Breast epithelium (tissue), 4 donors: ENCODE results near the gene RBM33. TPM values are rescaled to one million over a fixed set of nuclear protein-coding genes. Genes with fewer than 3 reads are reported as not detected.

ENCODE experiments used
- DNase-seq, 2 donors: peaks; one replicate each; pipeline ENCODE4 v3.0.0-alpha.2; 2019; ENCODE audit warnings: low spot score in 2 of 2
- H3K27ac ChIP-seq, 2 donors: fragments of 200-600 bp; sonication (generic) in 1 of 2; one replicate each; pipeline ENCODE4 v1.5.1; 2016 to 2019; ENCODE audit warnings: mild to moderate bottlenecking in 1 of 2
- H3K27me3 ChIP-seq, 2 donors: fragments of 200-600 bp; sonication (generic) in 1 of 2; one replicate each; pipeline versions ENCODE4 v1.5.1 to v1.6.0; 2017 to 2019; ENCODE audit warnings: control low read depth in 1 of 2, mild to moderate bottlenecking in 1 of 2
- H3K36me3 ChIP-seq: fragments of 200-600 bp; one replicate; pipeline ENCODE4 v1.5.1; 2019
- H3K4me1 ChIP-seq, 2 donors: fragments of 200-600 bp; sonication (generic); one replicate each; pipeline ENCODE4 v1.5.1; 2016 to 2019; ENCODE audit warnings: control low read depth in 1 of 2
- H3K4me3 ChIP-seq, 3 donors: fragments of 200-600 bp; sonication (generic); 1 replicate in 2 of 3; 2 replicates in 1 of 3; pipeline ENCODE4 v1.5.1; 2016 to 2019; ENCODE audit warnings: mild to moderate bottlenecking in 3 of 3, moderate library complexity in 2 of 3
- H3K9me3 ChIP-seq, 2 donors: fragments of 200-600 bp; sonication (generic) in 1 of 2; one replicate each; pipeline ENCODE4 v1.5.1; 2016 to 2019; ENCODE audit warnings: control low read depth in 1 of 2
- CTCF ChIP-seq, 3 donors: fragments of 450-650 bp; IDR thresholded peaks; one replicate each; pipeline ENCODE4 v1.5.1; 2016 to 2017; ENCODE audit warnings: antibody characterized with exemption in 3 of 3, mild to moderate bottlenecking in 3 of 3, moderate library complexity in 3 of 3
- POLR2A ChIP-seq: fragments of 450-650 bp; IDR thresholded peaks from one replicate; pipeline ENCODE4 v1.6.1; 2016; ENCODE audit warnings: antibody characterized with exemption, mild to moderate bottlenecking, moderate library complexity
- POLR2AphosphoS5 ChIP-seq, 3 donors: sonication (generic); formaldehyde crosslinking; IDR thresholded peaks; one replicate each; pipeline ENCODE4 v1.6.1; 2017; ENCODE audit warnings: antibody characterized with exemption in 3 of 3
- intact Hi-C: fragments of 100-400 bp; cut with DNase I; formaldehyde crosslinking; loops from one replicate; pipeline ENCODE4 v1.15.1; 2023; ENCODE audit warnings: low total_unique reads
- total RNA-seq, 3 donors: library from RNA; depleted of rRNA; stranded (reverse); fragments of >200 nt; gene quantifications; one replicate each; pipeline ENCODE4 v1.1.0, GENCODE V29; 2016

RBM33 gene
- total RNA-seq, 3 donors from 2014 or later, result 34.9 to 58.8 (median 46.5) TPM

- H3K4me1 ChIP-seq, result no peaks in the 10 kb centered on the region
- no peak for DNase-seq
- H3K36me3 ChIP-seq, result no peaks in the 10 kb centered on the region
- H3K4me3 ChIP-seq, result no peak overlapping the region
- H3K27me3 ChIP-seq, result no peaks in the 10 kb centered on the region
- peaks cover 0 to 6% of the 10 kb centered on the region in 2 donors for H3K9me3 ChIP-seq
- H3K27ac ChIP-seq, result no peak overlapping the region
- intact Hi-C loops, result no loop called here
- TF ChIP-seq POLR2AphosphoS5 (IDR thresholded peaks at IDR 0.05) (no peak), POLR2A (no peak), CTCF (IDR thresholded peaks at IDR 0.05) (no peak)
Measured at GRCh38 chr7:155663937-155664336, 19.5 kb downstream of the RBM33 start.

- TF ChIP-seq POLR2AphosphoS5 (IDR thresholded peaks at IDR 0.05), result no peak
- TF ChIP-seq POLR2A, result no peak
- no peak for TF ChIP-seq CTCF (IDR thresholded peaks at IDR 0.05)
- H3K9me3 ChIP-seq, result peaks cover 0 to 3% of the 10 kb centered on the region in 2 donors
- no peaks in the 10 kb centered on the region for H3K4me1 ChIP-seq
Measured at GRCh38 chr7:155665079-155665956, 20.9 kb downstream of the RBM33 start.

GRCh38 chr7:155665957-155666287 is 21.5 kb downstream of the RBM33 start:
- no peaks in the 10 kb centered on the region for H3K27me3 ChIP-seq
- intact Hi-C loops, result no loop called here
- H3K4me1 ChIP-seq, result no peaks in the 10 kb centered on the region
- H3K4me3 ChIP-seq, result no peak overlapping the region
- H3K27ac ChIP-seq, result no peak overlapping the region
- no peaks in the 10 kb centered on the region for H3K9me3 ChIP-seq
- H3K36me3 ChIP-seq, result no peaks in the 10 kb centered on the region
- TF ChIP-seq CTCF (IDR thresholded peaks at IDR 0.05), result no peak
- no peak for TF ChIP-seq POLR2A
- TF ChIP-seq POLR2AphosphoS5 (IDR thresholded peaks at IDR 0.05), result no peak
- no peak for DNase-seq

More at GRCh38 chr7:155665079-155665956, 20.9 kb downstream of the RBM33 start:
- DNase-seq, result no peak
- Histone ChIP-seq H3K36me3 (no peaks in the 10 kb centered on the region), H3K27ac (no peak overlapping the region), H3K27me3 (no peaks in the 10 kb centered on the region), H3K4me3 (no peak overlapping the region)
- intact Hi-C loops, result no loop called here

GRCh38 chr7:155667241-155667829 is 22.9 kb downstream of the RBM33 start:
- Histone ChIP-seq H3K36me3 (no peaks in the 10 kb centered on the region), H3K9me3 (no peaks in the 10 kb centered on the region), H3K27me3 (no peaks in the 10 kb centered on the region), H3K4me3 (no peak overlapping the region), H3K27ac (no peak overlapping the region), H3K4me1 (no peaks in the 10 kb centered on the region)
- intact Hi-C loops, result no loop called here
- TF ChIP-seq POLR2A (no peak), POLR2AphosphoS5 (IDR thresholded peaks at IDR 0.05) (no peak), CTCF (IDR thresholded peaks at IDR 0.05) (no peak)
- DNase-seq, result no peak
